VCaP (cell line): Measurements from ENCODE around the gene CNIH3.

ENCODE experiments used
- H3K27ac ChIP-seq: fragments of 450-650 bp; 2 replicates; pipeline ENCODE4 v1.5.1; 2017
- TF ChIP-seq, protein P1 (sequence below): fragments of 450-650 bp; conservative IDR thresholded peaks from 2 replicates; pipeline ENCODE4 v1.5.1; 2017; ENCODE audit warnings: mild to moderate bottlenecking, moderate library complexity

The CNIH3 gene

DNA sequence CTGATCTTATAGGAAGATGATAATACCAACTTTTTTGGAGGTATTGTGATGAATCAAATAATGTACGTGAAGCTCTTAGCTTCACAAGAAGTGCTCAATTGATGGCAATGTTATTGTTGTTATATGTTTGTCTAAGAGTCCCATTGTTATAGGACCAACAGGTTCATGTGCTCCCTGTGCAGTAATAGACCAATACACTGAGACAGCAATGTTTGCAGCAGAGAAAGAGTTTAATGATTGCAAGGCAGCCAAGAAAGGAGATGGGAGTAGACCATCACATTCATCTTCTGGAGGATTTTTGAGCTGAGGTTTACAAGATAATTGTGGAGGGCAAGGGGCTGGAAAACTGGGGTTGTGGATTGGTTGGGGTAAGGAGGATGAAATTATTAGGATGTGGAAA is 143.0 kb downstream of the CNIH3 start:
- TF ChIP-seq, protein P1, sequence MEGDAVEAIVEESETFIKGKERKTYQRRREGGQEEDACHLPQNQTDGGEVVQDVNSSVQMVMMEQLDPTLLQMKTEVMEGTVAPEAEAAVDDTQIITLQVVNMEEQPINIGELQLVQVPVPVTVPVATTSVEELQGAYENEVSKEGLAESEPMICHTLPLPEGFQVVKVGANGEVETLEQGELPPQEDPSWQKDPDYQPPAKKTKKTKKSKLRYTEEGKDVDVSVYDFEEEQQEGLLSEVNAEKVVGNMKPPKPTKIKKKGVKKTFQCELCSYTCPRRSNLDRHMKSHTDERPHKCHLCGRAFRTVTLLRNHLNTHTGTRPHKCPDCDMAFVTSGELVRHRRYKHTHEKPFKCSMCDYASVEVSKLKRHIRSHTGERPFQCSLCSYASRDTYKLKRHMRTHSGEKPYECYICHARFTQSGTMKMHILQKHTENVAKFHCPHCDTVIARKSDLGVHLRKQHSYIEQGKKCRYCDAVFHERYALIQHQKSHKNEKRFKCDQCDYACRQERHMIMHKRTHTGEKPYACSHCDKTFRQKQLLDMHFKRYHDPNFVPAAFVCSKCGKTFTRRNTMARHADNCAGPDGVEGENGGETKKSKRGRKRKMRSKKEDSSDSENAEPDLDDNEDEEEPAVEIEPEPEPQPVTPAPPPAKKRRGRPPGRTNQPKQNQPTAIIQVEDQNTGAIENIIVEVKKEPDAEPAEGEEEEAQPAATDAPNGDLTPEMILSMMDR, result no peak

GRCh38 chr1:224759681-224760091 is 143.6 kb downstream of the CNIH3 start:
- TF ChIP-seq, protein P1, result no peak
- no peak overlapping the region for H3K27ac ChIP-seq

More for the DNA sequence above, 143.0 kb downstream of the CNIH3 start:
- no peak overlapping the region for H3K27ac ChIP-seq

GRCh38 chr1:224760163-224760562 is 144.0 kb downstream of the CNIH3 start:
- no peak overlapping the region for H3K27ac ChIP-seq
- TF ChIP-seq, protein P1, result no peak

DNA sequence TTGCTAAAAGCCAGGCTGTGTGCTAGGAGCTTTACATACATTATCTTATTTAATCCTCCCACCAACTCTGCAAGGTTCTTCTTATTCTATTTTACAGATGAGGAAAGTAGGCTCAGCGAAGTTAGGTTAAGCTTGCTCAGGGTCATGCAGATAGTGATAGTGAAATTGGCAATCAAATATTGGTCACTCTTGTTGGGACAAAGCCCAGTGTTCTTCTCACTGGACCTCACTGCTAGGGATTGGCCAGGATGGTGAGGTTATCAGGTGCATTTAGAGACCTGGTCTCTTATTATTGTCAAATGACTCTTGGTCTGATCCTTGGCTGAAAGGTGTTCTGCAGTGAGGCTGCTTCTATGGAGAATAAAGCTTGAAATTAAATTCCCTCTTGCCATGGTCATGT is 145.1 kb downstream of the CNIH3 start:
- TF ChIP-seq, protein P1, result no peak
- no peak overlapping the region for H3K27ac ChIP-seq

DNA sequence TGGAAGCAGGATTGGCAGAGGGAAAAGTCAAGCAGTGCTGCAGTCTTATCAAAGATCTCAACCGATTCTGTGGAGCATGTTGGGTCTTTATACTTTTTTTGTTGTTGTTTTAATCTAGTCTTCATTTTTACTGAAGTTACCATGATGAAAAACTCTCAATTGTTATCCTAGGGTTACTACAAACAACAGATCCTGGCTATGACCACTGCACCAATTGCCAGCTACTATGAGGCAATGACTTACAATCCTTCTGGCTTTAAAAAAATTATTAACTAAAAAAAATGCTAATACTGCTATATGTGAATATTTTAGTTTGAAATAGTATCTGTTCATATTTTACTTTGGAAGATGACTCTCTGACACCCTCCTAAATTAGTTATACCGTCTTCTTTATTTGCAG is 145.9 kb downstream of the CNIH3 start:
- H3K27ac ChIP-seq, result no peak overlapping the region
- TF ChIP-seq, protein P1, result no peak

- TF ChIP-seq, protein P1, result no peak
- H3K27ac ChIP-seq, result no peak overlapping the region
These were observed 146.6 kb downstream of the CNIH3 start for GRCh38 chr1:224762701-224763100.

DNA sequence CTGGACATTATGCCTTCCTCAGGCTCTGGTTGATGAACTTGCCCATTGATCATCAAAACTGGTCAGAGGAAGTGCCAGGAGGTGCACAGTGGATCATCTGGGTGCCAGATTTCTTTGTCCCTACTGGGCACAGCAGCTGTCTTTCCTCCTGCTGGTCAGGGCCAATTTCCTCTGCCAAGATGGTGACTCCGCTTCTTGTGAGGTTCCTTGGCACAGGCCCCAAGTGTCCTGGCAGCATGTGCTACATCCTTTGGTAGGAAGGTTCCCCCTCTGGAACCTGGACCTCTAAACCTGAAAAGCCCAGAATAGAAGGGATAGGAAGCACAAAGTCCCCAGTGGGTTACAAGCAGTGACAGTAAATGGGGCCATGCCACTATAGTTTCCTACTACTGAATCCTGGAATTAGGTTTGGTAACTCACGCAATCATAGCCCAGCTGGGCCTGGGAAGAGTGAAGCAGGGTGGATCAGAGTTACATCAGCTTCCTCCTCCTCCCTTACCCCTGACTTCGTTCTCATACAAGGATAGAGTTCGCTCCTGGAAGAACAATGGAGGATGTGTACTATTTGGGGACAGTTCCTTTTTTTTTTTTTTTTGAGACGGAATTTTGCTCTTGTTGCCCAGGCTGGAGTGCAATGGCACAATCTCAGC is 147.1 kb downstream of the CNIH3 start:
- H3K27ac ChIP-seq, result no peak overlapping the region
- TF ChIP-seq, protein P1, result no peak
